Endometrium (tissue), 2 donors: ENCODE measurements around the gene CDHR2.

ENCODE experiments used
- FAIRE-seq: peaks from 2 replicates; lab custom pipeline; 2012; peaks lifted over from hg19 to GRCh38; lab: Jason Lieb, UNC
- donor health status: control.
- donor health status: control.

Gene CDHR2

DNA sequence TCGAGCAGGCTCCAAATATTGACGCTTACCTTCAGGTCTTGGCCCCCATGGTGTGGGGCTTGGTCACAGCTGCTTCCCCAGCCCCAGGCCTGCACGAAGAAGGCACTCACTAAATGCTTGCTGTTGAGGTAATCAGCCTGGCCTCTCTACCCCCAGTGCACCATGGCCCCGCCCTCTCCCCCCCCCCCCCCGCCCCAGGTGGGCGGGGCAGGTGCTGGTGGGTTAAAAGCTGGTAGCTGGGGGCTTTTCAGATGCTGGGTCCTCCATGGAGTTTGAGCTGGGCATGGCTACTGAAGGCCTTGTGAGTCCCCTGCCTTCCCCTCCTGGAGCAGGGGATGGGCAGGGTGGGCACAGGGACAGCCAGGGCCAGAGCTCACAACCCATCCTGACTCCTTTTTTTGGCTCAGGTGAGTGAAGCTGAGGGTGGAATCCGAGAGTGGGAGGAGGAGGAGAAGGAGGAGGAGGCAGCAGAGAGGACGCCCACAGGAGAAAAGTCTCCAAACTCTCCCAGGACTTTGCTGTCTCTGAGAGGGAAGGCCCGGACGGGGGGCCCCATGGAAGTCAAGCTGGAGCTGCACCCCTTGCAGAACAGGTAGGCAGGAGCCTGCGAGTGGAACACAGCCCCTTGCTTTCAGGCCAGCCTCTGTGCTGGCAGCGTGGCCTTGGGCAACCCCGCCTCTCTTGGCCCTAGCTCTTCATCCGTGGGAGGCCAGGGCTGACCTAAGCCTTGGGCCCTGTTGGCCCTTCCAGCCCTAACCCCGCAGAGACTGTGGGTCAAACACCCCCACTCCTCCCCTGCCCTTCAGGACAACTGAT, 93.7 kb downstream of the CDHR2 start:
- FAIRE-seq: no peak

DNA sequence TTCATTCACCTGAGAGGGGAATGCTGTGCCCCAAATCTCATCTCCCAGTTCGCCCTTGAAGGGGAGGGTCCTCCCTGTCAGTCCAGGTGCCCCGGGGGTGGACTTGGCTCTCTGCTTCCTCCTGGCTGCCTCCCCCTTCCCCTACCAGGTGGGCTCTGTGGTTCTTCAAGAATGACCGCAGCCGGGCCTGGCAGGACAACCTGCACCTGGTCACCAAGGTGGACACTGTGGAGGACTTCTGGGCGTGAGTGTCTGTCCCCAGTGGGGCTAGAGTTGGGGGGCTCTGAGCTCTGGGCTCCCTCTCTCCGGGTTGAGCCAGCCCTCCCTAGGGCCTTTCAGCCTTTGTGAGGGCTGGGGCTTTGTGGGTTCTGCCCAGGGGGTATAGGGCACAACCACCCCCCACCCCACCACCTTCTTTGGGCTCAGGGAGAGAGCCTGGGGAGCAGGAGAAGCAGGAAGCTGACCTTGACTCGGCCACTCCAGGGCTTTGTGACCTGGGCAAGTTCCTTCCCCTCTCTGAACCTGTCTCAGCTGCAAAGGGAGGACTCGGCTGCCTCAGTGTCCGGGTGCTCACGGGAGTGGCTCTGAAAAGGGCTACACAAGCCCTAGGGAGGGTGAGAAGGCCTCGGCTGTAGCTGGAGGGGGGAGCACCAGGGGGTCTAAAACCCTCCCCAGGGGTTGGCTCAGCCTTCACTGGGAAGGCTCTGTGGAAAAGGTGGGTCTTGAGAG, 94.5 kb downstream of the CDHR2 start:
- FAIRE-seq: no peak

DNA sequence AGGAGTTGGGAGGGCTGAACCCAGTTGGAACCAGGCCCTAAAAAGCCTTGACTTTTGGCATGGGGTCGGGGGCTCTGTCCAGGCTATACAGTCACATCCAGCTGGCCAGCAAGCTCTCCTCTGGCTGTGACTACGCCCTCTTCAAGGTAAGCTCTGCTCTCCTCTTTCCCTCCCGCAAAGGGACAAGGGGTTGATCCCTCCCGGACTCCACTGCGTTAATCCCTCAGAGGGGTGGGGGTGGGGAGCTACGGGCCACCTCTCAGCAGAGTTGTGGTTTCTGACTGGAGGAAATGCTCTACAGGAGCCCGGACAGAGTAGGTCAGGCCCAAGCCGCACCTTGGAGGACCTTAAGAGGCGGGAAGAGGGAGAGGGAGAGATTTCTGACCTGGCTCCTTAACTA, 95.2 kb downstream of the CDHR2 start:
- no peak for FAIRE-seq

- no peak for FAIRE-seq
These were observed 95.9 kb downstream of the CDHR2 start for GRCh38 chr5:176644878-176645670.
